OCI-LY3 (cell line): ENCODE results near the gene CSE1L.

Experiments
- H2AFZ ChIP-seq: fragments of 200-600, 300-600 bp; shearing (Covaris generic); 2 replicates; pipeline ENCODE4 v1.6.0; 2014; ENCODE audit warnings: antibody characterized with exemption, low read depth, low read length
- H3K27ac ChIP-seq: fragments of 200-600, 300-600 bp; sonication (generic); 2 replicates; pipeline ENCODE4 v1.5.1; 2014; ENCODE audit warnings: mild to moderate bottlenecking, low read length, moderate library complexity, mixed read lengths
- H3K27me3 ChIP-seq: fragments of 200-600, 300-600 bp; sonication (generic); 2 replicates; pipeline ENCODE4 v1.6.1; 2014; ENCODE audit warnings: low read depth, low read length, mixed read lengths
- H3K36me3 ChIP-seq: fragments of 200-600, 300-600 bp; sonication (generic); replicated peaks from 2 replicates; pipeline ENCODE3; 2014; ENCODE audit warnings: low read depth, low read length, mixed read lengths
- H3K4me1 ChIP-seq: fragments of 300-600, 200-600 bp; sonication (generic); 2 replicates; pipeline ENCODE4 v1.6.1; 2014; ENCODE audit warnings: low read length, mixed read lengths
- H3K4me2 ChIP-seq: fragments of 200-600, 300-600 bp; sonication (generic); 2 replicates; pipeline ENCODE4 v1.6.1; 2014; ENCODE audit warnings: low read length, mixed read lengths
- H3K4me3 ChIP-seq: fragments of 300-600, 200-600 bp; sonication (generic); 2 replicates; pipeline ENCODE4 v1.5.1; 2014; ENCODE audit warnings: antibody characterized with exemption, mild to moderate bottlenecking, low read length, moderate library complexity
- H3K79me2 ChIP-seq: fragments of 300-600, 200-600 bp; shearing (Covaris generic); 2 replicates; pipeline ENCODE4 v1.6.1; 2014; ENCODE audit warnings: mild to moderate bottlenecking, low read length, mixed read lengths
- H3K9ac ChIP-seq: fragments of 300-600, 200-600 bp; shearing (Covaris generic); 2 replicates; pipeline ENCODE4 v1.6.0; 2014; ENCODE audit warnings: mild to moderate bottlenecking, low read length, moderate library complexity
- H3K9me3 ChIP-seq: fragments of 200-600, 300-600 bp; shearing (Covaris generic); 2 replicates; pipeline ENCODE4 v1.6.1; 2014; ENCODE audit warnings: low read length, mixed read lengths; ENCODE audit not compliant: insufficient read depth
- H4K20me1 ChIP-seq: fragments of 200-600, 300-600 bp; sonication (generic); 2 replicates; pipeline ENCODE4 v1.6.1; 2016; ENCODE audit warnings: low read length, mixed read lengths; ENCODE audit not compliant: insufficient read depth
- EZH2phosphoT487 ChIP-seq: fragments of 200-600 bp; shearing (Covaris generic); IDR thresholded peaks from 2 replicates; pipeline ENCODE4 v1.6.1; 2018; ENCODE audit warnings: antibody characterized with exemption, mixed run types, low read depth
- TF ChIP-seq, protein P1 (sequence below): fragments of 200-600, 300-600 bp; sonication (generic); IDR thresholded peaks from 2 replicates; pipeline ENCODE4 v1.5.1; 2014; ENCODE audit warnings: antibody characterized with exemption, low read length, low read depth

Gene CSE1L

DNA sequence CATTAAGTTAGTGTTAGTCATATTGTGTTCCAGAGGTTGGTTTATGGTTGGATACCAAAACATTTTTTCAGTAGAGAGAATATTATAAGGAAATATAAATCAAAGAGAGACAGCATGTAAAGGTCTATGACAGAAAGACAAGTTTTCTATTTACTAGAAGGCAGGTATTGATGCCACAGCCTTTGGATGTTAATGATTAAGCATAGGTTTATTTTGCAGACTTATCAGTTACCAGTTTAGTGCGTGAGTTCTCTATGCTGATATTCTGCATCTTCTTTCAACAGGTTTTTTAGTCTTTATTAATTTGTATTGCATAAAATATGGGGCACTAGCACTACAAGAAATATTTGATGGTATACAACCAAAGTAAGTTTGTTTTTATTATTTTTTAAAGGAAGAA lies 45.6 kb downstream of the CSE1L start:
- Histone ChIP-seq H3K27me3 (no peaks in the 10 kb centered on the region), H3K9me3 (no peaks in the 10 kb centered on the region), H3K4me3 (no peak overlapping the region), H3K27ac (no peak overlapping the region), H4K20me1 (no peaks in the 10 kb centered on the region), H3K4me2 (no peak overlapping the region), H3K4me1 (no peaks in the 10 kb centered on the region), H3K9ac (no peak overlapping the region), H3K36me3 (peaks cover 83% of the 10 kb centered on the region), H2AFZ (no peak overlapping the region), H3K79me2 (peaks cover 32% of the 10 kb centered on the region)
- TF ChIP-seq, protein P1, sequence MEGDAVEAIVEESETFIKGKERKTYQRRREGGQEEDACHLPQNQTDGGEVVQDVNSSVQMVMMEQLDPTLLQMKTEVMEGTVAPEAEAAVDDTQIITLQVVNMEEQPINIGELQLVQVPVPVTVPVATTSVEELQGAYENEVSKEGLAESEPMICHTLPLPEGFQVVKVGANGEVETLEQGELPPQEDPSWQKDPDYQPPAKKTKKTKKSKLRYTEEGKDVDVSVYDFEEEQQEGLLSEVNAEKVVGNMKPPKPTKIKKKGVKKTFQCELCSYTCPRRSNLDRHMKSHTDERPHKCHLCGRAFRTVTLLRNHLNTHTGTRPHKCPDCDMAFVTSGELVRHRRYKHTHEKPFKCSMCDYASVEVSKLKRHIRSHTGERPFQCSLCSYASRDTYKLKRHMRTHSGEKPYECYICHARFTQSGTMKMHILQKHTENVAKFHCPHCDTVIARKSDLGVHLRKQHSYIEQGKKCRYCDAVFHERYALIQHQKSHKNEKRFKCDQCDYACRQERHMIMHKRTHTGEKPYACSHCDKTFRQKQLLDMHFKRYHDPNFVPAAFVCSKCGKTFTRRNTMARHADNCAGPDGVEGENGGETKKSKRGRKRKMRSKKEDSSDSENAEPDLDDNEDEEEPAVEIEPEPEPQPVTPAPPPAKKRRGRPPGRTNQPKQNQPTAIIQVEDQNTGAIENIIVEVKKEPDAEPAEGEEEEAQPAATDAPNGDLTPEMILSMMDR: no peak
- TF ChIP-seq EZH2phosphoT487: no peak

DNA sequence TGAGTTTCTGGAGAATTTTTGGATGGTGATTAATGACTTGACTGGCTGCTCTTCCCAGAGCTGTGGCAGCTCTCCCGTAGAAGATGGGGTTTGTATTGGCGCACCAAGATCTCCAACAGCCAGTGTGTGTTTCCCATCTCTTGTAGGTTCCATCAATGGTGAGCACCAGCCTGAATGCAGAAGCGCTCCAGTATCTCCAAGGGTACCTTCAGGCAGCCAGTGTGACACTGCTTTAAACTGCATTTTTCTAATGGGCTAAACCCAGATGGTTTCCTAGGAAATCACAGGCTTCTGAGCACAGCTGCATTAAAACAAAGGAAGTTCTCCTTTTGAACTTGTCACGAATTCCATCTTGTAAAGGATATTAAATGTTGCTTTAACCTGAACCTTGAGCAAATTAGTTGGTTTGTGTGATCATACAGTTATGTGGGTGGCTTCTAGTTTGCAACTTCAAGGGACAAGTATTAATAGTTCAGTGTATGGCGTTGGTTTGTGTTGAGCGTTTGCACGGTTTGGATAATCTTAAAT lies 50.2 kb downstream of the CSE1L start:
- H3K9ac ChIP-seq: no peak overlapping the region
- peaks cover 75% of the 10 kb centered on the region for H3K36me3 ChIP-seq

DNA sequence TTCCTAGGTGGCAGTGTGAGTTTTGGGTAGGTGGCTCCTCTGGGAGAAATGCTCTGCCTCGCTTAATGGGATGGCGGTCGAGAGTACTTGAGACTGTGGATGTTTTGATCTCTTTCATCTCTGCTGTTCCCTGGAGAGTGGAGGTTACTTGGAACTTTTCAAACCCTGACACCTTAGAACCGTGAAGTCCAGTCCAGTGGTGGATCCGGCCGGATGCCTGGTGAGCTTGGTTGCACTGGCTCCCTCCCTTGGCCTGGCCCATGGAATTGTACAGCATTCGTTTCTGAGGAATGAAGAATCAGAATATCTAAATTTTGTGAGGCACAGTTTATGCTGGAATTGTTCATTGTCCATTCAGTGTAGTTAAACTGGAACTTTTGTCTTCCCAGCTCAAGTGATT lies 51.0 kb downstream of the CSE1L start:
- Histone ChIP-seq H3K27ac (no peak overlapping the region), H3K4me1 (peaks cover 7% of the 10 kb centered on the region; the same call in 1 of the 2 replicates), H3K9ac (no peak overlapping the region), H4K20me1 (0 out of 2 replicates have a peak, but pooled peaks cover 3% of the 10 kb centered on the region), H3K79me2 (peaks cover 69% of the 10 kb centered on the region), H3K9me3 (no peaks in the 10 kb centered on the region), H3K27me3 (no peaks in the 10 kb centered on the region), H2AFZ (no peak overlapping the region), H3K4me3 (no peak overlapping the region), H3K36me3 (peaks cover 75% of the 10 kb centered on the region), H3K4me2 (no peak overlapping the region)
- TF ChIP-seq, protein P1: no peak
- no peak for TF ChIP-seq EZH2phosphoT487

More for the DNA sequence above, 50.2 kb downstream of the CSE1L start:
- peaks cover 7% of the 10 kb centered on the region; the same call in 1 of the 2 replicates for H3K4me1 ChIP-seq
- H3K27me3 ChIP-seq: no peaks in the 10 kb centered on the region
- H4K20me1 ChIP-seq: 0 out of 2 replicates have a peak, but pooled peaks cover under 1% of the 10 kb centered on the region
- no peak overlapping the region for H2AFZ ChIP-seq
- H3K4me3 ChIP-seq: no peak overlapping the region
- no peaks in the 10 kb centered on the region for H3K9me3 ChIP-seq
- H3K4me2 ChIP-seq: no peak overlapping the region
- peaks cover 64% of the 10 kb centered on the region for H3K79me2 ChIP-seq
- no peak overlapping the region for H3K27ac ChIP-seq
- no peak for TF ChIP-seq EZH2phosphoT487

DNA sequence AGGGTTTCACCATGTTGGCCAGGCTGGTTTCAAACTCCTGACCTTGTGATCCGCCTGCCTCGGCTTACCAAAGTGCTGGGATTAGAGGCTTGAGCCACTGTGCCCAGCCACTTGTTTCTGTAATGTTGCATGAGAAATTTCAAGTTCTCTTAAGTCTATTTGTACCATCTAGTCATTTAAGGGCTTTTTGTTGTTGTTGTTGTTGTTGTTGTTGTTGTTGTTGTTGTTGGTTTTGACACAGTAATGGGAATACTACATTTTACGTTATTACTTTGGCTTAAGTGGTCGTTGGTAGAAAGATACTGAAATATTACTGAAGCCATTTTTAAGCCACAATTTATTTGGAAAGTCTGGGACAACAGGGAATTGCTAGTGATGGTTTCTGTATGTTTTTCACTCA lies 52.0 kb downstream of the CSE1L start:
- no peak overlapping the region for H3K9ac ChIP-seq
- peaks cover 66% of the 10 kb centered on the region for H3K79me2 ChIP-seq
- H4K20me1 ChIP-seq: 0 out of 2 replicates have a peak, but pooled peaks cover 3% of the 10 kb centered on the region
- peaks cover 7% of the 10 kb centered on the region; the same call in 1 of the 2 replicates for H3K4me1 ChIP-seq
- H3K36me3 ChIP-seq: peaks cover 76% of the 10 kb centered on the region
- no peak overlapping the region for H3K4me2 ChIP-seq
- H3K4me3 ChIP-seq: no peak overlapping the region
- H3K27me3 ChIP-seq: no peaks in the 10 kb centered on the region
- TF ChIP-seq EZH2phosphoT487: no peak
- TF ChIP-seq, protein P1: no peak
- H2AFZ ChIP-seq: no peak overlapping the region
- H3K9me3 ChIP-seq: no peaks in the 10 kb centered on the region
- no peak overlapping the region for H3K27ac ChIP-seq
